ENCODE data around the gene TES. TPM values are rescaled to one million over a fixed set of nuclear protein-coding genes. Genes with fewer than 3 reads are reported as not detected.

Gene TES
- polyA plus RNA-seq, 1 donor from 2014 or later, result 38.0 TPM

DNA sequence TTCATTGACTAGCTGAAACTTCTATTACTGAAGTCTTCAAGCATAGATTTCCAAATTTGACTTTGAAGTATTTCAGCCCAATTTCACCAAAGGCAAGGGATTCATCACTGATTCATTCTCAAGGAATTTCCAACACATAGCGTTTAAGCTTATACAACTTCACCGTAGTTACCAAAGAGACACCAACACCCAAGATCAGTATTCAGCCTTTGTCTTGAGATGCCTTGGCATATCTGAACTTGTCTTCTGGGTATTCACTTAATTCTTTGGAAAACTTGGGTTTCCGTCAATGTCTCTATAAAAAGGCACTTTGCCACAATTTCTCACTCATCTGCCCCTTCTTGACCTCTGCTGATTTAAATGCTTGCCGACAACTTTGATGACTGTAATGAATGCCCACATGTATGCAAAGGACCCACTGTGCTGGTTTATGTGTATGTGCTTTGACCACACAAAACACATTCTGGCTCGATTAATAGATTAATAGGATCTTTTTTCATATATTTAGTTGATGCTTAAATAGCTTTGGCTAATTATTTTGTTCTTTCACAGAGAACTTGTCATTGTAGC lies 49.6 kb downstream of the TES start:
- no peaks in the 10 kb centered on the region for H3K9me3 ChIP-seq (ENCODE audit: low read length)
- H3K9me2 ChIP-seq (ENCODE audit: insufficient read depth, low read length), result no peaks in the 10 kb centered on the region
- TF ChIP-seq SMC3 (conservative IDR thresholded peaks at IDR 0.05; ENCODE audit: poor library complexity) (no peak), POLR2AphosphoS5 (IDR thresholded peaks at IDR 0.05) (no peak), EZH2 (IDR thresholded peaks at IDR 0.05; ENCODE audit: borderline replicate concordance, insufficient read depth, low read length, poor library complexity, severe bottlenecking) (no peak), TAF1 (IDR thresholded peaks at IDR 0.05; ENCODE audit: low read depth) (no peak)
- TF ChIP-seq, protein P1, sequence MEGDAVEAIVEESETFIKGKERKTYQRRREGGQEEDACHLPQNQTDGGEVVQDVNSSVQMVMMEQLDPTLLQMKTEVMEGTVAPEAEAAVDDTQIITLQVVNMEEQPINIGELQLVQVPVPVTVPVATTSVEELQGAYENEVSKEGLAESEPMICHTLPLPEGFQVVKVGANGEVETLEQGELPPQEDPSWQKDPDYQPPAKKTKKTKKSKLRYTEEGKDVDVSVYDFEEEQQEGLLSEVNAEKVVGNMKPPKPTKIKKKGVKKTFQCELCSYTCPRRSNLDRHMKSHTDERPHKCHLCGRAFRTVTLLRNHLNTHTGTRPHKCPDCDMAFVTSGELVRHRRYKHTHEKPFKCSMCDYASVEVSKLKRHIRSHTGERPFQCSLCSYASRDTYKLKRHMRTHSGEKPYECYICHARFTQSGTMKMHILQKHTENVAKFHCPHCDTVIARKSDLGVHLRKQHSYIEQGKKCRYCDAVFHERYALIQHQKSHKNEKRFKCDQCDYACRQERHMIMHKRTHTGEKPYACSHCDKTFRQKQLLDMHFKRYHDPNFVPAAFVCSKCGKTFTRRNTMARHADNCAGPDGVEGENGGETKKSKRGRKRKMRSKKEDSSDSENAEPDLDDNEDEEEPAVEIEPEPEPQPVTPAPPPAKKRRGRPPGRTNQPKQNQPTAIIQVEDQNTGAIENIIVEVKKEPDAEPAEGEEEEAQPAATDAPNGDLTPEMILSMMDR (IDR thresholded peaks at IDR 0.05; ENCODE audit: poor library complexity, severe bottlenecking), result no peak
- no peaks in the 10 kb centered on the region for H3K27me3 ChIP-seq (ENCODE audit: insufficient read depth, low read depth, low read length)
- no peak overlapping the region for H3K4me3 ChIP-seq (ENCODE audit: low read length)
- no peaks in the 10 kb centered on the region for H4K20me1 ChIP-seq (ENCODE audit: insufficient read depth)
- no peak overlapping the region for H3K4me2 ChIP-seq (ENCODE audit: low read length)
- H3K36me3 ChIP-seq (ENCODE audit: insufficient read depth, low read length), result no peaks in the 10 kb centered on the region
- no peak overlapping the region for H3K9ac ChIP-seq (ENCODE audit: low read length)
- no peak overlapping the region for H3K27ac ChIP-seq (ENCODE audit: low read length)
- no peaks in the 10 kb centered on the region for H3F3A ChIP-seq (ENCODE audit: insufficient read depth, low read length, poor library complexity, severe bottlenecking)
- no peak overlapping the region for H2AFZ ChIP-seq (ENCODE audit: low read depth, low read length)
- no peaks in the 10 kb centered on the region for H3K79me2 ChIP-seq (replicated peaks; ENCODE audit: insufficient read depth, low read length)

DNA sequence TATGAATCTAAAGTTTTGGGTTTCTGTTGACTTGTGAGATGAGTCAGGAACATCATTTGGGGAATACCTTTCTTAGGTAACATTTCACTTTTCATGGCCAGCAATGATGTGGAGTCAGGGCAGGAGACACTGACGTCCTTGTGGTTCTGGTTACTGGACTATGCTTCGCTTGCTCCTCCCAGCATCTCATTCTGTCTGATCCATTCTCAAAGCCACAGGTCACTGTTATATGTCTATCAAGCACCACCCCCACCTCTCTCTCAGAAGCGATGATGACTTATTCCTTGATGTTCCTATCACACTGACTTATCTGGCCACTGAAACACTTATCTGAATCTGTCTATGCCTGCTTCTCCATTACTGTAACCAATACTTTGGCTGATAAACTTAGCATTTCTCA lies 51.6 kb downstream of the TES start:
- no peak overlapping the region for H3K9ac ChIP-seq (ENCODE audit: low read length)
- no peaks in the 10 kb centered on the region for H3K27me3 ChIP-seq (ENCODE audit: insufficient read depth, low read depth, low read length)
- H2AFZ ChIP-seq (ENCODE audit: low read depth, low read length), result no peak overlapping the region
- H3K9me3 ChIP-seq (ENCODE audit: low read length), result no peaks in the 10 kb centered on the region
- no peaks in the 10 kb centered on the region for H4K20me1 ChIP-seq (ENCODE audit: insufficient read depth)
- no peaks in the 10 kb centered on the region for H3K36me3 ChIP-seq (ENCODE audit: insufficient read depth, low read length)
- no peaks in the 10 kb centered on the region for H3K79me2 ChIP-seq (replicated peaks; ENCODE audit: insufficient read depth, low read length)
- H3K9me2 ChIP-seq (ENCODE audit: insufficient read depth, low read length), result no peaks in the 10 kb centered on the region
- no peak overlapping the region for H3K27ac ChIP-seq (ENCODE audit: low read length)
- no peak overlapping the region for H3K4me3 ChIP-seq (ENCODE audit: low read length)
- TF ChIP-seq SMC3 (conservative IDR thresholded peaks at IDR 0.05; ENCODE audit: poor library complexity) (no peak), TAF1 (IDR thresholded peaks at IDR 0.05; ENCODE audit: low read depth) (no peak), EZH2 (IDR thresholded peaks at IDR 0.05; ENCODE audit: borderline replicate concordance, insufficient read depth, low read length, poor library complexity, severe bottlenecking) (no peak), POLR2AphosphoS5 (IDR thresholded peaks at IDR 0.05) (no peak), RAD21 (conservative IDR thresholded peaks at IDR 0.05) (no peak), MXI1 (conservative IDR thresholded peaks at IDR 0.05; ENCODE audit: poor library complexity, severe bottlenecking) (no peak), EP300 (conservative IDR thresholded peaks at IDR 0.05; ENCODE audit: poor library complexity, severe bottlenecking) (no peak)
- TF ChIP-seq, protein P1 (IDR thresholded peaks at IDR 0.05; ENCODE audit: poor library complexity, severe bottlenecking), result no peak
- TF ChIP-seq, protein P2, sequence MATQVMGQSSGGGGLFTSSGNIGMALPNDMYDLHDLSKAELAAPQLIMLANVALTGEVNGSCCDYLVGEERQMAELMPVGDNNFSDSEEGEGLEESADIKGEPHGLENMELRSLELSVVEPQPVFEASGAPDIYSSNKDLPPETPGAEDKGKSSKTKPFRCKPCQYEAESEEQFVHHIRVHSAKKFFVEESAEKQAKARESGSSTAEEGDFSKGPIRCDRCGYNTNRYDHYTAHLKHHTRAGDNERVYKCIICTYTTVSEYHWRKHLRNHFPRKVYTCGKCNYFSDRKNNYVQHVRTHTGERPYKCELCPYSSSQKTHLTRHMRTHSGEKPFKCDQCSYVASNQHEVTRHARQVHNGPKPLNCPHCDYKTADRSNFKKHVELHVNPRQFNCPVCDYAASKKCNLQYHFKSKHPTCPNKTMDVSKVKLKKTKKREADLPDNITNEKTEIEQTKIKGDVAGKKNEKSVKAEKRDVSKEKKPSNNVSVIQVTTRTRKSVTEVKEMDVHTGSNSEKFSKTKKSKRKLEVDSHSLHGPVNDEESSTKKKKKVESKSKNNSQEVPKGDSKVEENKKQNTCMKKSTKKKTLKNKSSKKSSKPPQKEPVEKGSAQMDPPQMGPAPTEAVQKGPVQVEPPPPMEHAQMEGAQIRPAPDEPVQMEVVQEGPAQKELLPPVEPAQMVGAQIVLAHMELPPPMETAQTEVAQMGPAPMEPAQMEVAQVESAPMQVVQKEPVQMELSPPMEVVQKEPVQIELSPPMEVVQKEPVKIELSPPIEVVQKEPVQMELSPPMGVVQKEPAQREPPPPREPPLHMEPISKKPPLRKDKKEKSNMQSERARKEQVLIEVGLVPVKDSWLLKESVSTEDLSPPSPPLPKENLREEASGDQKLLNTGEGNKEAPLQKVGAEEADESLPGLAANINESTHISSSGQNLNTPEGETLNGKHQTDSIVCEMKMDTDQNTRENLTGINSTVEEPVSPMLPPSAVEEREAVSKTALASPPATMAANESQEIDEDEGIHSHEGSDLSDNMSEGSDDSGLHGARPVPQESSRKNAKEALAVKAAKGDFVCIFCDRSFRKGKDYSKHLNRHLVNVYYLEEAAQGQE (IDR thresholded peaks at IDR 0.05; ENCODE audit: borderline replicate concordance), result no peak
- no peak overlapping the region for H3K4me2 ChIP-seq (ENCODE audit: low read length)
- H3F3A ChIP-seq (ENCODE audit: insufficient read depth, low read length, poor library complexity, severe bottlenecking), result no peaks in the 10 kb centered on the region

Data from neural cell (in vitro differentiated cells).